Fibroblast of lung (primary cell): ENCODE data around the gene CNKSR3. TPM values are rescaled to one million over a fixed set of nuclear protein-coding genes. Genes with fewer than 3 reads are reported as not detected.

ENCODE experiments used
- DNase-seq, 2 donors: peaks; one replicate each; pipeline versions ENCODE4 v3.0.0 to v3.0.0-alpha.2; 2010; ENCODE audit warnings: low read depth in 2 of 2
- H2AFZ ChIP-seq: 2 replicates; pipeline ENCODE4 v1.5.1; 2012; ENCODE audit warnings: low read length, control low read depth, inconsistent platforms
- H3K27ac ChIP-seq: 2 replicates; pipeline ENCODE4 v1.5.1; 2011; ENCODE audit warnings: low read length, control low read depth; ENCODE audit not compliant: insufficient read depth
- H3K27me3 ChIP-seq: 2 replicates; pipeline ENCODE4 v1.5.1; 2011; ENCODE audit warnings: mild to moderate bottlenecking, low read length; ENCODE audit not compliant: control insufficient read depth, insufficient read depth
- H3K36me3 ChIP-seq: 2 replicates; pipeline ENCODE4 v1.5.1; 2011; ENCODE audit warnings: low read length; ENCODE audit not compliant: control insufficient read depth, insufficient read depth
- H3K4me1 ChIP-seq: 2 replicates; pipeline ENCODE4 v1.5.1; 2011; ENCODE audit warnings: low read length; ENCODE audit not compliant: control insufficient read depth, insufficient read depth; ENCODE audit errors: extremely low read depth
- H3K4me2 ChIP-seq: 2 replicates; pipeline ENCODE4 v1.5.1; 2011; ENCODE audit warnings: low read length, control low read depth; ENCODE audit not compliant: insufficient read depth; ENCODE audit errors: extremely low read depth
- H3K4me3 ChIP-seq, 4 experiments: fragments of 200-600 bp in 1 of 4; sonication (generic) in 1 of 4; replicated peaks in 1 of 4; 2 replicates each; pipeline ENCODE4 v1.5.1; 2011 to 2016; ENCODE audit warnings: low read length in 4 of 4, low read depth in 3 of 4, mild to moderate bottlenecking in 3 of 4, control low read depth in 2 of 4, inconsistent platforms in 1 of 4, mixed read lengths in 1 of 4; ENCODE audit not compliant: insufficient read depth in 1 of 4; ENCODE audit errors: control extremely low read depth in 1 of 4
- H3K79me2 ChIP-seq: 2 replicates; pipeline ENCODE4 v1.5.1; 2012; ENCODE audit warnings: mild to moderate bottlenecking, low read length, inconsistent platforms; ENCODE audit not compliant: control insufficient read depth, insufficient read depth
- H3K9ac ChIP-seq: 2 replicates; pipeline ENCODE4 v1.5.1; 2011; ENCODE audit warnings: mild to moderate bottlenecking, low read length, control low read depth; ENCODE audit not compliant: insufficient read depth
- H3K9me3 ChIP-seq: 2 replicates; pipeline ENCODE4 v1.5.1; 2012; ENCODE audit warnings: low read depth, low read length; ENCODE audit not compliant: control insufficient read depth, insufficient read depth
- H4K20me1 ChIP-seq: 2 replicates; pipeline ENCODE4 v1.5.1; 2011; ENCODE audit warnings: low read length; ENCODE audit not compliant: control insufficient read depth, insufficient read depth; ENCODE audit errors: extremely low read depth
- EZH2 ChIP-seq: IDR thresholded peaks from 2 replicates; pipeline ENCODE4 v1.5.1; 2012; ENCODE audit warnings: low read length, control low read depth, mild to moderate bottlenecking; ENCODE audit errors: missing control alignments
- polyA plus RNA-seq, 2 donors: library from polyadenylated mRNA; depleted of rRNA in 1 of 2; stranded (reverse) in 1 of 2; unstranded in 1 of 2; fragments of >200 nt; gene quantifications; 2 replicates each; pipeline ENCODE4 v1.2.1, GENCODE V29; 2011 to 2012; ENCODE audit warnings: missing spikeins in 1 of 2
- total RNA-seq: library from RNA; depleted of rRNA; stranded (reverse); fragments of >200 nt; gene quantifications from 2 replicates; pipeline ENCODE4 v1.2.1, GENCODE V29; 2014
- TF ChIP-seq, protein P1 (sequence below), 2 donors: IDR thresholded peaks in 1 of 2; conservative IDR thresholded peaks in 1 of 2; 1 replicate in 1 of 2; 2 replicates in 1 of 2; pipeline ENCODE4 v1.5.1; 2011 to 2012; ENCODE audit warnings: low read length in 2 of 2, control low read depth in 1 of 2, inconsistent platforms in 1 of 2, low read depth in 1 of 2, mild to moderate bottlenecking in 1 of 2

The CNKSR3 gene
- total and polyA plus RNA-seq, 2 donors (not counting 1 experiment from before 2014, with no cell fraction given), result 5.5 to 14.0 TPM

DNA sequence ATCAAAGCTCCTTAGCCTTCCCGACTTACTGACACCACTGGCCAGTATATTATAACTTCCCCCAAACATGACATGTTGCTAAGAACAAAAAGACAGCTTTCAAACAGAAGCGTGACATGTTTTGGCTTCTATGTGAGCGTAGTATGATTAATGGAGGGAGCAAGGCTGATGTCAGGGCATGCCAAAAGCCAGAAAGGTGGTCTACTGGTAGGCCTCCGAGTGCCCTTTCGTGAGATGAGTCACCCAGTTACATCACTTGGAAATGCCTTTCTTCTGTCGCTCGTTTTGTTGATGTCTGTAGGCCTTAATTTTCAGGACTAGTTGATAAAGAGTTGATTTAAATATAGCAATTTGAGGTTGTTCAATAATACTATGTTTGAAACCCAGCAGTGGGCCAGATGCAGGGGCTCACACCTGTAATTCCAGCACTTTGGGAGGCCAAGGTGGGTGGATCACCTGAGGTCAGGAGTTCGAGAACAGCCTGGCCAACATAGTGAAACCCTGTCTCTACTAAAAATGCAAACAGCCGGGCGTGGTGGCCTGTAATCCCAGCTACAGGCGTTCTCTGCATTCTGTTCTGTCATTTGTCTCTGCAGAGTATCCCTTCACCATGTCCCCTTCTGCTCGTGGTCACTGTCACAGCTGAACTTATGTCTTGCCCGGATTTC, 53.3 kb downstream of the CNKSR3 start:
- Histone ChIP-seq H2AFZ (no peak overlapping the region), H3K27me3 (no peaks in the 10 kb centered on the region), H3K36me3 (no peaks in the 10 kb centered on the region), H3K79me2 (peaks cover 7% of the 10 kb centered on the region), H3K27ac (no peak overlapping the region), H3K4me3 (no peak overlapping the region), H3K9me3 (no peaks in the 10 kb centered on the region), H4K20me1 (no peaks in the 10 kb centered on the region), H3K4me2 (no peak overlapping the region), H3K9ac (no peak overlapping the region), H3K4me1 (no peaks in the 10 kb centered on the region)
- TF ChIP-seq, protein P1, sequence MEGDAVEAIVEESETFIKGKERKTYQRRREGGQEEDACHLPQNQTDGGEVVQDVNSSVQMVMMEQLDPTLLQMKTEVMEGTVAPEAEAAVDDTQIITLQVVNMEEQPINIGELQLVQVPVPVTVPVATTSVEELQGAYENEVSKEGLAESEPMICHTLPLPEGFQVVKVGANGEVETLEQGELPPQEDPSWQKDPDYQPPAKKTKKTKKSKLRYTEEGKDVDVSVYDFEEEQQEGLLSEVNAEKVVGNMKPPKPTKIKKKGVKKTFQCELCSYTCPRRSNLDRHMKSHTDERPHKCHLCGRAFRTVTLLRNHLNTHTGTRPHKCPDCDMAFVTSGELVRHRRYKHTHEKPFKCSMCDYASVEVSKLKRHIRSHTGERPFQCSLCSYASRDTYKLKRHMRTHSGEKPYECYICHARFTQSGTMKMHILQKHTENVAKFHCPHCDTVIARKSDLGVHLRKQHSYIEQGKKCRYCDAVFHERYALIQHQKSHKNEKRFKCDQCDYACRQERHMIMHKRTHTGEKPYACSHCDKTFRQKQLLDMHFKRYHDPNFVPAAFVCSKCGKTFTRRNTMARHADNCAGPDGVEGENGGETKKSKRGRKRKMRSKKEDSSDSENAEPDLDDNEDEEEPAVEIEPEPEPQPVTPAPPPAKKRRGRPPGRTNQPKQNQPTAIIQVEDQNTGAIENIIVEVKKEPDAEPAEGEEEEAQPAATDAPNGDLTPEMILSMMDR (conservative IDR thresholded peaks at IDR 0.05 in 1 of 2, IDR thresholded peaks at IDR 0.05 in 1 of 2; ENCODE audit: low read depth in 1 of 2, low read length in 2 of 2), result no peak
- no peak for TF ChIP-seq EZH2
- peak; percentile 38 to 90 for DNase-seq

- H3K9me3 ChIP-seq, result no peaks in the 10 kb centered on the region
- no peak overlapping the region for H3K27ac ChIP-seq
- no peak overlapping the region for H2AFZ ChIP-seq
- H3K4me1 ChIP-seq, result no peaks in the 10 kb centered on the region
- H3K9ac ChIP-seq, result no peak overlapping the region
- peaks cover 2% of the 10 kb centered on the region for H3K36me3 ChIP-seq
- no peak for DNase-seq
- no peak overlapping the region for H3K4me2 ChIP-seq
- TF ChIP-seq, protein P1 (conservative IDR thresholded peaks at IDR 0.05 in 1 of 2, IDR thresholded peaks at IDR 0.05 in 1 of 2; ENCODE audit: low read depth in 1 of 2, low read length in 2 of 2), result no peak
- TF ChIP-seq EZH2, result no peak
- no peaks in the 10 kb centered on the region for H3K27me3 ChIP-seq
- H3K79me2 ChIP-seq, result peaks cover 5% of the 10 kb centered on the region
- H3K4me3 ChIP-seq, result no peak overlapping the region
- no peaks in the 10 kb centered on the region for H4K20me1 ChIP-seq
Measured at GRCh38 chr6:154453329-154453728, 57.2 kb downstream of the CNKSR3 start.

DNA sequence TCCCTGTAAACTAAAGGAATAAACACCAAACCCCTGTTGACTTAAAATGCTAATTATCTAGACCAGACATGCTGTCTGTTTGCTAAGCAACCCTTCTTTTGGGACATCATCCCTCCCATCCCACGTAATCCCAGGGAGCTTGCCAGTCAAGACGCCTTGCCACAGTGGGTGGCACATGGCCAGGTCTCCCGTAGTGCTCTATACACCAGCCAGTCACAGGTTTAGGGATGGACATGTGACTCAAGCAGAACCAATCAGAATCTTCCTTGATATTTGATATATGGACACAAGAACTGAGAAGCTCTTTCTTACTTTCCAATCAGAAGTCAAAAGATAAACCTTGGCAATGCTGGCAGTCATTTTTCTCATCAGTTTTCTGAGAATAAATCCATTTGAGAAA, 60.0 kb downstream of the CNKSR3 start:
- Histone ChIP-seq H3K27ac (no peak overlapping the region), H3K4me1 (peaks cover 7% of the 10 kb centered on the region), H3K4me3 (no peak overlapping the region), H3K27me3 (no peaks in the 10 kb centered on the region), H3K9me3 (no peaks in the 10 kb centered on the region), H3K36me3 (peaks cover 2% of the 10 kb centered on the region), H3K9ac (no peak overlapping the region), H4K20me1 (no peaks in the 10 kb centered on the region), H3K79me2 (no peaks in the 10 kb centered on the region), H3K4me2 (no peak overlapping the region), H2AFZ (no peak overlapping the region)
- no peak for DNase-seq
- TF ChIP-seq EZH2, result no peak
- TF ChIP-seq, protein P1 (conservative IDR thresholded peaks at IDR 0.05 in 1 of 2, IDR thresholded peaks at IDR 0.05 in 1 of 2; ENCODE audit: low read depth in 1 of 2, low read length in 2 of 2), result no peak
